A549 (cell line): ENCODE data around the gene TMEM164. TPM values are rescaled to one million over a fixed set of nuclear protein-coding genes. Genes with fewer than 3 reads are reported as not detected.

ENCODE experiments used
- ATAC-seq, 2 experiments: fragments of 200-7000 bp in 1 of 2; fragments of >200 bp in 1 of 2; cut with Nextera tagmentation in 1 of 2; cut with Tn5 transposase in 1 of 2; 3 replicates each; pipeline versions ENCODE4 v1.8.0 to v1.9.1; 2018 to 2020; ENCODE audit warnings: mild to moderate bottlenecking in 1 of 2, moderate library complexity in 1 of 2
- CTCF ChIA-PET: fragments of 300-600 bp; sonication (Branson Sonifier 250); formaldehyde crosslinking; extraction: SDS; loops from one replicate; lab custom pipeline; 2021; ENCODE audit warnings: antibody characterized with exemption, inconsistent platforms; lab: Yijun Ruan, JAX
- POLR2A ChIA-PET: fragments of 350-600 bp; formaldehyde crosslinking; extraction: SDS; loops from one replicate; lab custom pipeline; 2021; ENCODE audit warnings: antibody characterized with exemption, inconsistent platforms; lab: Yijun Ruan, JAX
- DNase-seq, 2 experiments: peaks; one replicate each; pipeline versions ENCODE4 v3.0.0 to v3.0.0-alpha.2; 2011 to 2016; ENCODE audit warnings: low read depth in 1 of 2, low spot score in 1 of 2
- FAIRE-seq: peaks from 2 replicates; lab custom pipeline; 2011; peaks lifted over from hg19 to GRCh38; lab: Jason Lieb, UNC
- H3K27ac ChIP-seq, 2 experiments: fragments of >200 bp; sonication (Bioruptor Twin); formaldehyde crosslinking; 3 replicates each; pipeline ENCODE4 v1.5.1; 2016 to 2017
- H3K4me1 ChIP-seq: fragments of >200 bp; sonication (Bioruptor Twin); formaldehyde crosslinking; 3 replicates; pipeline ENCODE4 v1.6.1; 2016
- H3K4me2 ChIP-seq: fragments of >200 bp; sonication (Bioruptor Twin); formaldehyde crosslinking; 3 replicates; pipeline ENCODE4 v1.6.1; 2016
- H3K4me3 ChIP-seq: fragments of >200 bp; sonication (Bioruptor Twin); formaldehyde crosslinking; 3 replicates; pipeline ENCODE4 v1.5.1; 2016
- H3K9me3 ChIP-seq: fragments of >200 bp; sonication (Bioruptor Twin); formaldehyde crosslinking; 3 replicates; pipeline ENCODE4 v1.6.1; 2016
- BCL3 ChIP-seq: fragments of >200 bp; sonication (Bioruptor Twin); formaldehyde crosslinking; IDR thresholded peaks from 3 replicates; pipeline ENCODE4 v1.6.1; 2016
- CBX2 ChIP-seq: fragments of 200-600 bp; sonication (generic); IDR thresholded peaks from 2 replicates; pipeline ENCODE4 v1.6.1; 2016; ENCODE audit warnings: low read depth, mild to moderate bottlenecking, borderline replicate concordance
- CHD2 ChIP-seq: fragments of 150-350 bp; IDR thresholded peaks from 2 replicates; pipeline ENCODE4 v1.6.1; 2014; ENCODE audit warnings: low read length; ENCODE audit not compliant: partially characterized antibody
- E2F6 ChIP-seq: IDR thresholded peaks from 2 replicates; pipeline ENCODE4 v1.6.1; 2012; ENCODE audit warnings: low read depth, borderline replicate concordance
- EHMT2 ChIP-seq: fragments of 200-600 bp; sonication (generic); IDR thresholded peaks from 2 replicates; pipeline ENCODE4 v1.6.1; 2016; ENCODE audit warnings: antibody characterized with exemption, low read depth, mild to moderate bottlenecking, moderate library complexity
- EP300 ChIP-seq, 2 experiments: fragments of >200 bp; sonication (Bioruptor Twin); formaldehyde crosslinking; IDR thresholded peaks; 2 replicates in 1 of 2; 3 replicates in 1 of 2; pipeline ENCODE4 v1.6.1; 2016 to 2017
- ESRRA ChIP-seq: fragments of 150-350 bp; IDR thresholded peaks from 2 replicates; pipeline ENCODE4 v1.6.1; 2014; ENCODE audit warnings: mild to moderate bottlenecking, low read length, borderline replicate concordance
- FOSL2 ChIP-seq, 2 experiments: fragments of 450-650 bp in 1 of 2; fragments of >200 bp in 1 of 2; sonication (Bioruptor Twin) in 1 of 2; formaldehyde crosslinking; IDR thresholded peaks; 2 replicates each; pipeline versions ENCODE4 v1.5.0 to v1.6.1; 2016 to 2020; ENCODE audit warnings: mild to moderate bottlenecking in 1 of 2, moderate library complexity in 1 of 2
- GATA3 ChIP-seq: IDR thresholded peaks from 2 replicates; pipeline ENCODE4 v1.6.1; 2012; ENCODE audit warnings: borderline replicate concordance
- HES2 ChIP-seq: fragments of >200 bp; sonication (Bioruptor Twin); formaldehyde crosslinking; IDR thresholded peaks from 2 replicates; pipeline ENCODE4 v1.6.1; 2016
- JUNB ChIP-seq: fragments of >200 bp; sonication (Bioruptor Twin); formaldehyde crosslinking; IDR thresholded peaks from 2 replicates; pipeline ENCODE4 v1.6.1; 2016
- KDM1A ChIP-seq: fragments of 200-600 bp; sonication (generic); IDR thresholded peaks from 2 replicates; pipeline ENCODE4 v1.6.1; 2016; ENCODE audit warnings: low read depth, mild to moderate bottlenecking
- MAFK ChIP-seq: fragments of 450-650 bp; IDR thresholded peaks from 2 replicates; pipeline ENCODE4 v1.6.1; 2014; ENCODE audit not compliant: partially characterized antibody
- MAX ChIP-seq: IDR thresholded peaks from 2 replicates; pipeline ENCODE4 v1.6.1; 2012
- MYC ChIP-seq: IDR thresholded peaks from 2 replicates; pipeline ENCODE4 v1.6.1; 2012; ENCODE audit warnings: mild to moderate bottlenecking, inconsistent platforms, low read length, improper control_type of control experiment, borderline replicate concordance
- NR3C1 ChIP-seq: fragments of >200 bp; sonication (Bioruptor Twin); formaldehyde crosslinking; IDR thresholded peaks from 3 replicates; pipeline ENCODE4 v1.6.1; 2017
- PHF8 ChIP-seq: fragments of 200-600 bp; sonication (generic); IDR thresholded peaks from 2 replicates; pipeline ENCODE4 v1.6.1; 2016; ENCODE audit warnings: low read depth, mild to moderate bottlenecking, antibody characterized with exemption, moderate library complexity, borderline replicate concordance
- POLR2A ChIP-seq: IDR thresholded peaks from 2 replicates; pipeline ENCODE4 v1.6.1; 2012; ENCODE audit warnings: mild to moderate bottlenecking, low read length
- RAD21 ChIP-seq, 2 experiments: fragments of >200 bp in 1 of 2; sonication (Bioruptor Twin) in 1 of 2; formaldehyde crosslinking in 1 of 2; IDR thresholded peaks in 1 of 2; conservative IDR thresholded peaks in 1 of 2; 2 replicates in 1 of 2; 3 replicates in 1 of 2; pipeline ENCODE4 v1.6.1; 2012 to 2018; ENCODE audit warnings: inconsistent platforms in 1 of 2
- RFX5 ChIP-seq: fragments of 450-650 bp; IDR thresholded peaks from 2 replicates; pipeline ENCODE4 v1.7.1; 2014; ENCODE audit warnings: antibody characterized with exemption, mild to moderate bottlenecking, moderate library complexity
- SMC3 ChIP-seq: fragments of >200 bp; sonication (Bioruptor Twin); formaldehyde crosslinking; IDR thresholded peaks from 3 replicates; pipeline ENCODE4 v1.6.1; 2018; ENCODE audit warnings: inconsistent platforms
- SREBF2 ChIP-seq: fragments of 450-650 bp; IDR thresholded peaks from 2 replicates; pipeline ENCODE4 v1.6.1; 2014; ENCODE audit warnings: mild to moderate bottlenecking, moderate library complexity
- TFCP2L1 ChIP-seq: fragments of 250-450 bp; sonication (Bioruptor Pico); IDR thresholded peaks from 2 replicates; pipeline ENCODE4 v1.5.0; 2021; ENCODE audit warnings: mild to moderate bottlenecking
- TP53 ChIP-seq: fragments of 250-450 bp; sonication (Bioruptor Pico); IDR thresholded peaks from 2 replicates; pipeline ENCODE4 v1.5.0; 2021; ENCODE audit warnings: mild to moderate bottlenecking, moderate library complexity
- USF2 ChIP-seq: fragments of 450-650 bp; IDR thresholded peaks from 2 replicates; pipeline ENCODE4 v1.6.1; 2014; ENCODE audit warnings: antibody characterized with exemption
- ZC3H11A ChIP-seq: fragments of 450-650 bp; IDR thresholded peaks from 2 replicates; pipeline ENCODE4 v1.6.1; 2014; ENCODE audit warnings: antibody characterized with exemption, mild to moderate bottlenecking
- ZFP36 ChIP-seq: fragments of 450-650 bp; IDR thresholded peaks from 2 replicates; pipeline ENCODE4 v1.6.1; 2014; ENCODE audit warnings: borderline replicate concordance; ENCODE audit not compliant: partially characterized antibody
- ZNF302 ChIP-seq: fragments of 250-450 bp; sonication (Bioruptor Pico); IDR thresholded peaks from 2 replicates; pipeline ENCODE4 v1.9.0; 2021; ENCODE audit warnings: inconsistent platforms, mild to moderate bottlenecking, moderate library complexity
- WGBS: methylation state at CpG from one replicate; pipeline ENCODE4 v1.1.6; 2017; ENCODE audit errors: missing lambda C conversion rate; 5-methylcytosine and 5-hydroxymethylcytosine counted together
- polyA plus RNA-seq, 4 experiments: library from polyadenylated mRNA; depleted of rRNA in 3 of 4; stranded (reverse); fragments of >200 nt; fragmentation: RNase III in 1 of 4; extraction: RNeasy Plus Mini Kit Qiagen cat#74134 plus additional on column Dnase treatment in 1 of 4; gene quantifications; 2 replicates in 3 of 4; 3 replicates in 1 of 4; pipeline ENCODE4 v1.2.3, GENCODE V29; 2011 to 2017

Gene TMEM164
- polyA plus RNA-seq, 2 of the 4 experiments (the other 2 are of a cell fraction): 32.0 to 43.7 TPM

DNA sequence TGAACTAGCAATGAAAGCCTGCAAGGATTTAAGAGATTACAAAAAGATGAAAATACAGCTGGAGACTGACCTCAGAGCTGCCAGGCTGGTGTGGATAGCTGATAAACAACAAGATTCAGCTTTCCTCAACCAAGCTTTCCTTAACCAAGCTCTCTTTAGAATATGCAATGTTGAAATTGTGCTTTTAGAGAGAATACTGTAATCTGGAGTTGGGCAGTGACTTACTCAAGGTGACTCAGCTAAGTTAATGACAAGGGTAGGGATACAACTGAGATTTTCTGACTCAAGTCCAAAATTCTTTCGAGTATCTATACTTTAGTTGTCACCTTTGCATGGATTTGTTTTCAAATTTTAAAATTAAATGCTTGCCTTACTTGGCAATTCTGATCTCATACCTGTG is 217.0 kb downstream of the TMEM164 start (continued):
- no peak for TF ChIP-seq CBX2
- TF ChIP-seq HES2: no peak
- TF ChIP-seq MAFK: peak; percentile 38
- no peak for TF ChIP-seq NR3C1
- no peak for TF ChIP-seq TFCP2L1 (CRISPR knock-in tag)
- no peak for TF ChIP-seq EP300 (IDR thresholded peaks at IDR 0.05)
- TF ChIP-seq MYC: no peak
- TF ChIP-seq, all 56 proteins: peak for 5

DNA sequence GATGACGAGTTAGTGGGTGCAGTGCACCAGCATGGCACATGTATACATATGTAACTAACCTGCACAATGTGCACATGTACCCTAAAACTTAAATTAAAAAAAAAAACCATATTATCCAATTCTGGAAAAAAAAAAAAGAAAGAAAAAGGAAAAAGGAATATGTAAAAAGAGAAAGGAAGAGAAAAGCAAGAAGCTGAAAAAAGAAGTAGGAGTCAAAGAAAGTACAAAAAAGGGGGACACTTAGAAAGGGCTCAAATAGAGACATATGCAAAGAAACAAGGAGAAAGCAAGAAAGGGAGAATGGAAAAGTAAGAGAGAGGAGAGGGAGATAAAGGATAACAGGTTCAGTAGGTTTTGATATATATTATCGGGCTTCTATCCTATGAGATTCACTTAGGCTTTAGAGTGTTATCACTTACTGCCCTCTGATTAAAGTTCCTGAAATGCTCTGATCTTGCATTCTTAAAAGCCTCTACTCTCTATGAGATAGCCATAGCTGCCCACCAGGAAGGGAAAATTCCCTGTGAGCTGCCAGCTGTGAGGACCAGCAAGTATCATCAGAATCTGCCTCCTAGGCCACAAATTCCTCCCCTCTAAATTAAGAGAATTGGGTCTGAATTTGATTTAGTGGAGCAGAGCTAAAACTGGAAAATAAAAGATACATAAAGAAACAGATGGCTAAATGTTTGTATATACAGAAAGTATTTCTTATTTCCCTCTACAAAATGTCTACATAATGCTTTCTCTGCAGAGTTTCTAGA is 219.8 kb downstream of the TMEM164 start:
- Histone ChIP-seq H3K9me3 (no peaks in the 10 kb centered on the region), H3K27ac (peak overlapping the region in 1 of 2 experiments; percentile 46; a peak in 1 of 6 replicates), H3K4me3 (no peak overlapping the region), H3K4me1 (peaks cover 43% of the 10 kb centered on the region), H3K4me2 (no peak overlapping the region)
- 100% methylated on average over 1 of the region's 2 CpGs for WGBS
- ChIA-PET POLR2A (no interaction called here), CTCF (interaction anchor here (0.6 kb wide), 1 partner anchor 187 kb away, joined by 3 read pairs; no protein-coding TSS in a partner anchor)
- FAIRE-seq (peak; percentile 95), DNase-seq (no peak), ATAC-seq (no peak)
- TF ChIP-seq POLR2A (no peak), EP300 (IDR thresholded peaks at IDR 0.05) (no peak), ZC3H11A (no peak), ZFP36 (no peak), JUNB (no peak), BCL3 (no peak), FOSL2 (IDR thresholded peaks at IDR 0.05) (no peak), FOSL2 (CRISPR knock-in tag; IDR thresholded peaks at IDR 0.05) (no peak), USF2 (no peak), MYC (no peak), RFX5 (no peak), ZNF302 (CRISPR knock-in tag) (no peak)

DNA sequence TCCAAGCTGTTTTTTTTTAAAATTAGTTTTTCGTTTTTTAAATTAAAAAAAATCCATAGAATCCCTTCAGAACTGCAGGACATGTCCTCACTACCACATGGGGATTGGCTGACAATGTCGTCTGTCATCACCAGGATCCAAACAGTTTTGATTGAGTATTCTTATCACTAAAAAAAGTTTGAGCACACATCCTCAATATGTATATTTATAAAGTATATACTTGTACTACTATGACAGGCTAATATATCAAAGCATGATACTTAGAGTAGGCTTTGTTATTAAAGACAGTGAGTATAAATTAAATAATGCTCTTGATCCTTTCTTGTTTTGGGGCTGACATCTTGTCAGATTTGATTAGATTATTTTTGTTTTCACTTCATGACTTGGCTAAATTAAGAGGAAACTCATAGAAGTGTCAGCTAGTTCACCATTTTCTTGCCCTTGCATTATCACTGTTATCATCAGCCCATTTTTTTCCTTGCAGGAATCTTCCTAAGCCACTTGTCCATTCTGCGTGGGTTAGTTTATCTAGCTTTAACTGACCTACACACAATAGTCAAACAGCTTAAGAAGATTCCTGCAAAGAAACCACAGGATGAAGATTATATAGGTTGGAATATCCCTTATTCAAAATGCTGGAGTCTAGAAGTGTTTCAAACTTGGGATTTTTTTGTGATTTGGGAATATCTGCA is 222.2 kb downstream of the TMEM164 start:
- ATAC-seq (no peak), FAIRE-seq (peak; percentile 84), DNase-seq (no peak)
- H3K4me1 ChIP-seq: peaks cover 19% of the 10 kb centered on the region
- H3K4me3 ChIP-seq: no peak overlapping the region
- no peak overlapping the region for H3K4me2 ChIP-seq
- TF ChIP-seq MAX (no peak), ZFP36 (no peak), EP300 (IDR thresholded peaks at IDR 0.05) (no peak), EHMT2 (no peak), TP53 (CRISPR knock-in tag) (no peak), RFX5 (no peak), SREBF2 (no peak), KDM1A (no peak), RAD21 (conservative IDR thresholded peaks at IDR 0.05 in 1 of 2, IDR thresholded peaks at IDR 0.05 in 1 of 2) (no peak), MYC (no peak), CHD2 (no peak), E2F6 (no peak), SMC3 (no peak), BCL3 (no peak), ESRRA (no peak), PHF8 (no peak), HES2 (no peak), GATA3 (no peak)
- no peaks in the 10 kb centered on the region for H3K9me3 ChIP-seq
- H3K27ac ChIP-seq: no peak overlapping the region
- ChIA-PET CTCF (no interaction called here), POLR2A (no interaction called here)
- WGBS: 62% methylated on average over 3 of the region's 3 CpGs
